Adrenal gland (tissue), 5 donors: ENCODE data around the gene MAPK10.

Experiments used
- CTCF ChIP-seq, 6 experiments: fragments of 450-650 bp in 4 of 6; fragments of 200-600 bp in 2 of 6; sonication (generic) in 1 of 6; IDR thresholded peaks; 1 replicate in 5 of 6; 2 replicates in 1 of 6; pipeline versions ENCODE4 v1.5.1 to v1.8.0; 2016 to 2021; ENCODE audit warnings: antibody characterized with exemption in 6 of 6, mild to moderate bottlenecking in 2 of 6, moderate library complexity in 1 of 6
- POLR2A ChIP-seq, 2 donors: fragments of 450-650 bp; IDR thresholded peaks; one replicate each; pipeline ENCODE4 v1.6.1; 2017; ENCODE audit warnings: antibody characterized with exemption in 2 of 2, mild to moderate bottlenecking in 2 of 2, moderate library complexity in 1 of 2
- donor health status: DM: no; HTN: no; CAD: no.

- no peak for TF ChIP-seq CTCF (IDR thresholded peaks at IDR 0.05)
- no peak for TF ChIP-seq POLR2A (IDR thresholded peaks at IDR 0.05)
Measured at GRCh38 chr4:86330961-86331742, 28.7 kb downstream of the MAPK10 start.
